Neuronal stem cell (in vitro differentiated cells): Measurements from ENCODE around the gene GDAP1L1.

Experiments used
- DNase-seq: peaks from one replicate; pipeline ENCODE4 v3.0.0-alpha.2; 2013; ENCODE audit warnings: low spot score
- H2AFZ ChIP-seq: one replicate; pipeline ENCODE4 v1.6.1; 2013; ENCODE audit warnings: mild to moderate bottlenecking, low read length, inconsistent platforms
- H2AK5ac ChIP-seq: 2 replicates; pipeline ENCODE4 v1.6.1; 2013; ENCODE audit warnings: low read depth, mild to moderate bottlenecking, inconsistent platforms, low read length, moderate library complexity, mixed read lengths
- H2BK120ac ChIP-seq: 2 replicates; pipeline ENCODE4 v1.6.1; 2013; ENCODE audit warnings: low read depth, mild to moderate bottlenecking, inconsistent platforms, low read length, moderate library complexity, mixed read lengths
- H2BK12ac ChIP-seq: one replicate; pipeline ENCODE4 v1.6.1; 2013; ENCODE audit warnings: low read length, inconsistent platforms
- H2BK15ac ChIP-seq: 2 replicates; pipeline ENCODE4 v1.6.1; 2013; ENCODE audit warnings: mild to moderate bottlenecking, low read length, inconsistent platforms, mixed read lengths
- H2BK5ac ChIP-seq: one replicate; pipeline ENCODE4 v1.6.1; 2013; ENCODE audit warnings: inconsistent platforms, mild to moderate bottlenecking, low read length, moderate library complexity
- H3K14ac ChIP-seq: one replicate; pipeline ENCODE4 v1.6.1; 2013; ENCODE audit warnings: low read length, inconsistent platforms
- H3K18ac ChIP-seq: 2 replicates; pipeline ENCODE4 v1.6.1; 2013; ENCODE audit warnings: low read length, inconsistent platforms
- H3K23ac ChIP-seq: 2 replicates; pipeline ENCODE4 v1.6.1; 2013; ENCODE audit warnings: low read depth, mild to moderate bottlenecking, mixed read lengths, low read length, inconsistent platforms; ENCODE audit not compliant: poor library complexity
- H3K27ac ChIP-seq: replicated peaks from 3 replicates; pipeline ENCODE4 v1.5.1; 2013; ENCODE audit warnings: low read length, inconsistent platforms
- H3K27me3 ChIP-seq, 3 experiments: 2 replicates each; pipeline ENCODE4 v1.6.1; 2013; ENCODE audit warnings: low read length in 3 of 3, mild to moderate bottlenecking in 2 of 3, inconsistent platforms in 1 of 3, low read depth in 1 of 3, mixed read lengths in 1 of 3, moderate library complexity in 1 of 3; ENCODE audit not compliant: control insufficient read depth in 3 of 3, insufficient read depth in 3 of 3
- H3K36me3 ChIP-seq, 2 donors: replicated peaks in 1 of 2; 2 replicates each; pipeline ENCODE4 v1.6.1; 2013; ENCODE audit warnings: low read length in 2 of 2; ENCODE audit not compliant: control insufficient read depth in 2 of 2, insufficient read depth in 2 of 2
- H3K4ac ChIP-seq: 2 replicates; pipeline ENCODE4 v1.6.1; 2013; ENCODE audit warnings: inconsistent platforms, mild to moderate bottlenecking, low read length, moderate library complexity
- H3K4me1 ChIP-seq, 2 donors: 1 replicate in 1 of 2; 2 replicates in 1 of 2; pipeline ENCODE4 v1.6.1; 2013; ENCODE audit warnings: low read length in 2 of 2, low read depth in 1 of 2; ENCODE audit not compliant: control insufficient read depth in 2 of 2, insufficient read depth in 1 of 2
- H3K4me2 ChIP-seq: one replicate; pipeline ENCODE4 v1.6.1; 2013; ENCODE audit warnings: mild to moderate bottlenecking, low read length, inconsistent platforms; ENCODE audit not compliant: insufficient read depth, poor library complexity, severe bottlenecking
- H3K4me3 ChIP-seq, 2 donors: 2 replicates each; pipeline ENCODE4 v1.5.1; 2013; ENCODE audit warnings: low read length in 2 of 2, mild to moderate bottlenecking in 2 of 2, inconsistent platforms in 1 of 2, moderate library complexity in 1 of 2
- H3K79me1 ChIP-seq: one replicate; pipeline ENCODE4 v1.6.1; 2013; ENCODE audit warnings: low read depth, mild to moderate bottlenecking, inconsistent platforms, low read length, moderate library complexity
- H3K9ac ChIP-seq: one replicate; pipeline ENCODE4 v1.6.1; 2013; ENCODE audit warnings: mild to moderate bottlenecking, low read depth, low read length, inconsistent platforms; ENCODE audit not compliant: poor library complexity
- H3K9me3 ChIP-seq, 2 donors: replicated peaks in 1 of 2; 2 replicates each; pipeline versions ENCODE3 to v1.6.1; 2013; ENCODE audit warnings: low read length in 2 of 2, mild to moderate bottlenecking in 2 of 2, inconsistent platforms in 1 of 2, low read depth in 1 of 2, mixed read lengths in 1 of 2, moderate library complexity in 1 of 2; ENCODE audit not compliant: control insufficient read depth in 2 of 2, insufficient read depth in 1 of 2
- H4K8ac ChIP-seq: one replicate; pipeline ENCODE4 v1.6.1; 2013; ENCODE audit warnings: low read depth, mild to moderate bottlenecking, inconsistent platforms, low read length, moderate library complexity
- H4K91ac ChIP-seq: one replicate; pipeline ENCODE4 v1.6.1; 2013; ENCODE audit warnings: low read length, low read depth, mild to moderate bottlenecking, inconsistent platforms; ENCODE audit not compliant: poor library complexity
- WGBS, 2 donors: extraction: QIAGEN DNeasy Blood & Tissue Kit; methylation state at CpG; one replicate each; pipeline ENCODE4 v1.1.7; 2013; ENCODE audit warnings: missing lambda C conversion rate in 2 of 2, mixed read lengths in 1 of 2; ENCODE audit not compliant: insufficient read length in 2 of 2, insufficient replicate concordance in 1 of 2; ENCODE audit errors: extremely low coverage in 2 of 2; 5-methylcytosine and 5-hydroxymethylcytosine counted together

The GDAP1L1 gene

DNA sequence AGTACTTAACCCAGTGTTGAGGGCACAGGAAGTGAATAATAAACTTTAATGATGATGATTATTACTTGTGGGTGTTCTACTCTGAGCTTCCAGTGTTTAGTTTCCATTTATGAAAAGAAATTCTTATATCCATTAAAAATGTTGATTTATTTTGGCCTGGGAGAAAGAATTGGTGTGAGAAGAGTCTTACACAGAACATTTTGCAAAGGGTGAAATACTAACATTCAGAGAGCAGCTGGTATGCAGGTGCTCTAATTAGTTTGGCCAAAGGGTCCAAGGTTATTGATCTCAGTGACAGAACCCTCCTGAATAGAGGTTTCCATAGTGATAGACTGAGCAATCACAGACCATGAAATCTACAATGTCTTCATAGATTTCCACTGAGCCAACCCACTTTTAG is 41.0 kb upstream of the GDAP1L1 start:
- Histone ChIP-seq H3K4ac (no peak overlapping the region), H3K14ac (no peak overlapping the region), H3K23ac (no peak overlapping the region), H2BK15ac (no peak overlapping the region), H2AK5ac (no peak overlapping the region), H2BK120ac (no peak overlapping the region), H3K4me1 (peaks cover 3 to 16% of the 10 kb centered on the region in 2 donors), H3K27me3 (no peaks in the 10 kb centered on the region), H3K27ac (no peak overlapping the region), H2BK5ac (no peak overlapping the region), H2BK12ac (no peak overlapping the region), H2AFZ (no peak overlapping the region), H3K9me3 (no peaks in the 10 kb centered on the region), H3K4me2 (no peak overlapping the region), H3K4me3 (no peak overlapping the region), H3K36me3 (peaks cover 12 to 61% of the 10 kb centered on the region in 2 donors), H4K91ac (no peak overlapping the region), H3K9ac (no peak overlapping the region), H3K18ac (no peak overlapping the region), H3K79me1 (peaks cover 2% of the 10 kb centered on the region), H4K8ac (no peak overlapping the region)
- DNase-seq = no peak

DNA sequence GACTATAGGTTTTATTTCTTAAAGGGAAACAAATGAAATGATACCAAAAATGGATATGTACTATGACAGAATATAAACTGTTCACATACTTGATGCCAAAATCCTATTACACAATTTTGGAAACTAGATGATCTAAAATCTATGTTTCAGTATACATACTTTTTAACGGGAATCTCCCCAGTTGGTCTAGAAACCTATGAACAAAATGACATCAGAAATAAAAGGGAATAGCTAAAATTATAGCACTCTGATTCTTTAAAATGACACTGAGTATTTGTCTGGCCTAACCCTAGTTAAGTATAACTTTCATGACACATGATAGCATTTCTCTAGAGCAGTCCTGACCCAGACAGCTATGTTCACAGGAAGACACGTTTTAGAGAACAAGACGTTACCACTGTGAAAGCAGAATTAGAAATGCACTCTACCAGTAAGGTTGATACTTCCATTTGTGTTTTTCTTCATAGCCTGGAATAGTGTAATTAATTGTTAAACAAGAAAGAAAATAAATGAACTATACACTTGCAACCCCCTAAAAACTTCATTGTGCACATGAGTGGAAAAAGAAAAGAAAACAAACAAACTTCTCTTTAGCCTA is 39.9 kb upstream of the GDAP1L1 start:
- Histone ChIP-seq H3K79me1 (peaks cover 2% of the 10 kb centered on the region), H2BK12ac (no peak overlapping the region), H3K36me3 (peaks cover 9 to 51% of the 10 kb centered on the region in 2 donors), H3K4me3 (no peak overlapping the region), H3K27ac (no peak overlapping the region), H3K27me3 (no peaks in the 10 kb centered on the region), H3K23ac (no peak overlapping the region), H2BK120ac (no peak overlapping the region), H3K18ac (no peak overlapping the region), H2AFZ (no peak overlapping the region), H3K4me1 (peaks cover 4 to 17% of the 10 kb centered on the region in 2 donors), H3K14ac (no peak overlapping the region), H2AK5ac (no peak overlapping the region), H2BK5ac (no peak overlapping the region), H2BK15ac (no peak overlapping the region), H4K91ac (no peak overlapping the region), H3K9me3 (no peaks in the 10 kb centered on the region), H3K9ac (no peak overlapping the region), H4K8ac (no peak overlapping the region), H3K4me2 (no peak overlapping the region), H3K4ac (no peak overlapping the region)
- WGBS, 2 donors = no CpG with 5 or more reads among the region's 3 CpGs
- no peak for DNase-seq

DNA sequence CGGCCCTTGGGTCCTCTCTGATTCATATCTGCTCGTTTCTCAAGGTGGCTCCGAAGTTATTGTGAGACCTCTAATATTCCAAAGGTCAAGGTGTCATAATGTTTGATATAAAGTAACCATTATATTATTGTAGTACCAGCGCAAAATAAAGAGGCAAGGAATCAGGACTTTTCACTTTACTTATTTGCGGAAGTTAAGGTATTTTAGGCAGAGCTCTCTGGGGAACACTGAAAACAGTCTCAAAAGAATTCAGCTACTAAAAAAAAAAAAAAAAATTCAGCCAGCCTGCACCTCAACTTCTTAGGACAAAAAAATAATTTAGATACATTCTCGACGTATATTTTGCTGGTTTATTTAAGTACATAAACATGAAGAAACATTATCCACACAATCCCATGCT is 38.9 kb upstream of the GDAP1L1 start:
- Histone ChIP-seq H2BK5ac (no peak overlapping the region), H3K4me1 (peaks cover 4 to 17% of the 10 kb centered on the region in 2 donors), H3K27ac (no peak overlapping the region), H3K27me3 (no peaks in the 10 kb centered on the region), H4K8ac (no peak overlapping the region), H3K18ac (no peak overlapping the region), H2AK5ac (no peak overlapping the region), H2AFZ (no peak overlapping the region), H3K79me1 (peaks cover 2% of the 10 kb centered on the region), H2BK12ac (no peak overlapping the region), H3K4me3 (no peak overlapping the region), H3K36me3 (peaks cover 6 to 41% of the 10 kb centered on the region in 2 donors), H3K9me3 (no peaks in the 10 kb centered on the region), H4K91ac (no peak overlapping the region), H3K9ac (no peak overlapping the region), H2BK120ac (no peak overlapping the region), H2BK15ac (no peak overlapping the region), H3K4ac (no peak overlapping the region), H3K14ac (no peak overlapping the region), H3K23ac (no peak overlapping the region), H3K4me2 (no peak overlapping the region)
- WGBS, 2 donors = no CpG with 5 or more reads among the region's 7 CpGs
- no peak for DNase-seq

DNA sequence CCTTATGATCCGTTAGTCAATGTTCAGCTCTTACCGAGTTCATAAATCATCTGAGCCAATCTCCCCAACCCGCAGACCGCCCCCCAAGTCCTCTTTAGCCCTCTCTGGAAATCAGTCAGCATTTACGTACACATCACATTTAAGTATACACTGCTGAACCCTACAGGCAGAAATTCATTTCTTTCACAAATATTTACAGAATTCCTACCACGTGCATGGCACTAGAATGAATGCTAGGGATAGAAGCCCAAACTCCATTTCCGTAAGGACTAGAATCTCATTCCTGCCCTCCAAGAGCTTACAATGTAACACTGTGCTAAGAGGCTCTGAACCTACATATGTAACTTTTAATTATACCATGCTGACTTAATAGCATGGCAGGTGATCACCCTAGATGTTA is 38.3 kb upstream of the GDAP1L1 start:
- H3K9ac ChIP-seq = no peak overlapping the region
- H2AFZ ChIP-seq = no peak overlapping the region
- no peaks in the 10 kb centered on the region for H3K9me3 ChIP-seq
- no peak overlapping the region for H4K91ac ChIP-seq
- H2BK5ac ChIP-seq = no peak overlapping the region
- peaks cover 6 to 35% of the 10 kb centered on the region in 2 donors for H3K36me3 ChIP-seq
- H3K79me1 ChIP-seq = peaks cover 2% of the 10 kb centered on the region
- WGBS, 2 donors = no CpG with 5 or more reads among the region's 7 CpGs
- H3K4me1 ChIP-seq = peaks cover 4 to 17% of the 10 kb centered on the region in 2 donors
- no peak overlapping the region for H4K8ac ChIP-seq
- H3K4me3 ChIP-seq = peak overlapping the region in 1 of 2 donors; percentile 76
- H2BK120ac ChIP-seq = no peak overlapping the region
- H2AK5ac ChIP-seq = no peak overlapping the region
- no peak overlapping the region for H2BK15ac ChIP-seq
- no peak overlapping the region for H3K27ac ChIP-seq
- no peak overlapping the region for H2BK12ac ChIP-seq
- no peak overlapping the region for H3K4me2 ChIP-seq
- no peak overlapping the region for H3K14ac ChIP-seq
- H3K23ac ChIP-seq = no peak overlapping the region
- H3K18ac ChIP-seq = no peak overlapping the region
- H3K27me3 ChIP-seq = no peaks in the 10 kb centered on the region
- DNase-seq = no peak
- no peak overlapping the region for H3K4ac ChIP-seq
